ENCODE data around the gene TMEM270. TPM values are rescaled to one million over a fixed set of nuclear protein-coding genes. Genes with fewer than 3 reads are reported as not detected.

The TMEM270 gene
- polyA plus RNA-seq, 1 donor from 2014 or later = not detected

GRCh38 chr7:73856941-73857340 is 4.0 kb upstream of the TMEM270 start:
- Histone ChIP-seq H3K36me3 (ENCODE audit: insufficient read depth, low read length) (no peaks in the 10 kb centered on the region), H3K9me3 (ENCODE audit: low read length) (no peaks in the 10 kb centered on the region), H3K79me2 (replicated peaks; ENCODE audit: insufficient read depth, low read length) (no peaks in the 10 kb centered on the region), H3F3A (ENCODE audit: insufficient read depth, low read length, poor library complexity, severe bottlenecking) (no peaks in the 10 kb centered on the region), H3K4me2 (ENCODE audit: low read length) (no peak overlapping the region), H3K27ac (ENCODE audit: low read length) (no peak overlapping the region), H2AFZ (ENCODE audit: low read depth, low read length) (no peak overlapping the region), H3K27me3 (ENCODE audit: insufficient read depth, low read depth, low read length) (no peaks in the 10 kb centered on the region), H3K9me2 (ENCODE audit: insufficient read depth, low read length) (no peaks in the 10 kb centered on the region), H3K9ac (ENCODE audit: low read length) (no peak overlapping the region), H3K4me3 (ENCODE audit: low read length) (no peak overlapping the region), H4K20me1 (ENCODE audit: insufficient read depth) (no peaks in the 10 kb centered on the region)
- TF ChIP-seq EZH2 (IDR thresholded peaks at IDR 0.05; ENCODE audit: borderline replicate concordance, insufficient read depth, low read length, poor library complexity, severe bottlenecking) = no peak
- no peak for TF ChIP-seq SMC3 (conservative IDR thresholded peaks at IDR 0.05; ENCODE audit: poor library complexity)
- TF ChIP-seq REST (IDR thresholded peaks at IDR 0.05; ENCODE audit: borderline replicate concordance) = no peak
- no peak for TF ChIP-seq TAF1 (IDR thresholded peaks at IDR 0.05; ENCODE audit: low read depth)
- TF ChIP-seq EP300 (conservative IDR thresholded peaks at IDR 0.05; ENCODE audit: poor library complexity, severe bottlenecking) = no peak
- TF ChIP-seq POLR2AphosphoS5 (IDR thresholded peaks at IDR 0.05) = no peak
- TF ChIP-seq RAD21 (conservative IDR thresholded peaks at IDR 0.05) = no peak
- TF ChIP-seq CTCF (IDR thresholded peaks at IDR 0.05; ENCODE audit: poor library complexity, severe bottlenecking) = no peak
- TF ChIP-seq MXI1 (conservative IDR thresholded peaks at IDR 0.05; ENCODE audit: poor library complexity, severe bottlenecking) = no peak

- no peaks in the 10 kb centered on the region for H4K20me1 ChIP-seq (ENCODE audit: insufficient read depth)
- H3K4me2 ChIP-seq (ENCODE audit: low read length) = no peak overlapping the region
- no peaks in the 10 kb centered on the region for H3K9me2 ChIP-seq (ENCODE audit: insufficient read depth, low read length)
- no peaks in the 10 kb centered on the region for H3K27me3 ChIP-seq (ENCODE audit: insufficient read depth, low read depth, low read length)
- H3K9me3 ChIP-seq (ENCODE audit: low read length) = no peaks in the 10 kb centered on the region
- no peaks in the 10 kb centered on the region for H3K79me2 ChIP-seq (replicated peaks; ENCODE audit: insufficient read depth, low read length)
- H3K9ac ChIP-seq (ENCODE audit: low read length) = no peak overlapping the region
- no peaks in the 10 kb centered on the region for H3K36me3 ChIP-seq (ENCODE audit: insufficient read depth, low read length)
- no peak overlapping the region for H3K4me3 ChIP-seq (ENCODE audit: low read length)
- TF ChIP-seq MXI1 (conservative IDR thresholded peaks at IDR 0.05; ENCODE audit: poor library complexity, severe bottlenecking) = no peak
- no peak for TF ChIP-seq REST (IDR thresholded peaks at IDR 0.05; ENCODE audit: borderline replicate concordance)
- no peak for TF ChIP-seq CTCF (IDR thresholded peaks at IDR 0.05; ENCODE audit: poor library complexity, severe bottlenecking)
- TF ChIP-seq TAF1 (IDR thresholded peaks at IDR 0.05; ENCODE audit: low read depth) = no peak
- TF ChIP-seq EP300 (conservative IDR thresholded peaks at IDR 0.05; ENCODE audit: poor library complexity, severe bottlenecking) = no peak
- TF ChIP-seq EZH2 (IDR thresholded peaks at IDR 0.05; ENCODE audit: borderline replicate concordance, insufficient read depth, low read length, poor library complexity, severe bottlenecking) = no peak
- TF ChIP-seq POLR2AphosphoS5 (IDR thresholded peaks at IDR 0.05) = no peak
- no peak for TF ChIP-seq SMC3 (conservative IDR thresholded peaks at IDR 0.05; ENCODE audit: poor library complexity)
- no peak for TF ChIP-seq RAD21 (conservative IDR thresholded peaks at IDR 0.05)
- H3K27ac ChIP-seq (ENCODE audit: low read length) = no peak overlapping the region
- H3F3A ChIP-seq (ENCODE audit: insufficient read depth, low read length, poor library complexity, severe bottlenecking) = no peaks in the 10 kb centered on the region
- no peak overlapping the region for H2AFZ ChIP-seq (ENCODE audit: low read depth, low read length)
Measured at GRCh38 chr7:73858807-73859206, 2.2 kb upstream of the TMEM270 start.

Measured in neural cell (in vitro differentiated cells).